GM19395 (cell line): ENCODE results near the gene ZDHHC12.

Source experiments
- ATAC-seq: cut with Tn5 transposase; IDR thresholded peaks from one replicate; pipeline ENCODE4 v1.9.1; 2021; ENCODE audit warnings: mild to moderate bottlenecking, moderate library complexity; ENCODE audit not compliant: unreplicated experiment

Gene ZDHHC12

GRCh38 chr9:128688501-128689292 lies 35.2 kb downstream of the ZDHHC12 start, which contains the start of gene SET:
Gene SET, plus strand, starts transcription at chr9:128689222. Its CDS starts 361 bp downstream, at chr9:128689583.
- no peak for ATAC-seq

GRCh38 chr9:128687453-128687852 lies 36.5 kb downstream of the ZDHHC12 start:
- ATAC-seq, result no peak

GRCh38 chr9:128685636-128686489 lies 38.1 kb downstream of the ZDHHC12 start:
- no peak for ATAC-seq

- ATAC-seq, result peak; percentile 44
Measured at GRCh38 chr9:128684325-128685199, 39.4 kb downstream of the ZDHHC12 start.

GRCh38 chr9:128684065-128684324 lies 39.9 kb downstream of the ZDHHC12 start:
- peak; percentile 6 for ATAC-seq

- no peak for ATAC-seq
Measured at GRCh38 chr9:128683340-128684064, 40.4 kb downstream of the ZDHHC12 start.

- ATAC-seq, result no peak
Measured at GRCh38 chr9:128677794-128678193, 46.1 kb downstream of the ZDHHC12 start.

- no peak for ATAC-seq
Measured at GRCh38 chr9:128675382-128675781, 48.5 kb downstream of the ZDHHC12 start.
